NCI-H748 (cell line): ENCODE data around the gene AIFM3.
A peak's percentile ranks its signal among the peaks of the same experiment; 100 is the strongest.
"Not testable (repeated sequence)": the region's sequence is repeated elsewhere in the genome, so short reads cannot be mapped to it uniquely, and the experiment has no call there.

ENCODE experiments used
- DNase-seq: peaks from one replicate; lab custom pipeline; 2025; ENCODE audit not compliant: unreplicated experiment; lab: John Stamatoyannopoulos, UW

The AIFM3 gene

GRCh38 chr22:21000207-21000986, 33.3 kb downstream of the AIFM3 start:
- DNase-seq: peak; percentile 30

GRCh38 chr22:21000987-21001600, 34.0 kb downstream of the AIFM3 start:
- no peak for DNase-seq

- peak; percentile 94 for DNase-seq
Observed at GRCh38 chr22:21001601-21002325, 34.7 kb downstream of the AIFM3 start, which contains the start of gene THAP7. Gene THAP7 (minus strand): TSS chr22:21002118. CDS start chr22:21001911, 207 bp downstream.

GRCh38 chr22:21003782-21004181, 36.7 kb downstream of the AIFM3 start:
- peak; percentile 61 for DNase-seq

- not testable (repeated sequence) for DNase-seq
Observed at GRCh38 chr22:21009208-21009607, 42.2 kb downstream of the AIFM3 start.

GRCh38 chr22:21009638-21010425, 42.8 kb downstream of the AIFM3 start:
- no peak for DNase-seq

- DNase-seq: no peak
Observed at GRCh38 chr22:21010426-21011113, 43.5 kb downstream of the AIFM3 start.

- no peak for DNase-seq
Observed at GRCh38 chr22:21012446-21013407, 45.7 kb downstream of the AIFM3 start.

GRCh38 chr22:21013657-21014201, 46.7 kb downstream of the AIFM3 start:
- peak; percentile 43 for DNase-seq

- DNase-seq: peak; percentile 97
Observed at GRCh38 chr22:21014202-21014725, 47.2 kb downstream of the AIFM3 start.

- peak; percentile 79 for DNase-seq
Observed at GRCh38 chr22:21014726-21015465, 47.8 kb downstream of the AIFM3 start, which contains the start of gene P2RX6. Gene P2RX6 (plus strand): TSS chr22:21015165. CDS start chr22:21015175, 10 bp downstream.

GRCh38 chr22:21015466-21016006, 48.5 kb downstream of the AIFM3 start:
- DNase-seq: no peak

- no peak for DNase-seq
Observed at GRCh38 chr22:21016644-21017420, 49.8 kb downstream of the AIFM3 start.

GRCh38 chr22:21018314-21018713, 51.3 kb downstream of the AIFM3 start:
- no peak for DNase-seq

GRCh38 chr22:21020802-21021429, 53.9 kb downstream of the AIFM3 start:
- DNase-seq: peak; percentile 32

- DNase-seq: no peak
Observed at GRCh38 chr22:21022507-21022906, 55.5 kb downstream of the AIFM3 start.
